SH-SY5Y (cell line): ENCODE measurements around the gene MCOLN2.

Experiments used
- GATA2 ChIP-seq: IDR thresholded peaks from 2 replicates; pipeline ENCODE4 v1.6.1; 2011; ENCODE audit warnings: mild to moderate bottlenecking, low read depth, low read length
- GATA3 ChIP-seq: IDR thresholded peaks from 2 replicates; pipeline ENCODE4 v1.6.1; 2011; ENCODE audit warnings: low read depth, mild to moderate bottlenecking, low read length, moderate library complexity

MCOLN2 gene

GRCh38 chr1:84968101-84968500, 28.8 kb downstream of the MCOLN2 start:
- no peak for TF ChIP-seq GATA2
- TF ChIP-seq GATA3: no peak

GRCh38 chr1:84967666-84968065, 29.2 kb downstream of the MCOLN2 start:
- TF ChIP-seq GATA2: no peak
- TF ChIP-seq GATA3: no peak

GRCh38 chr1:84963021-84963420, 33.9 kb downstream of the MCOLN2 start:
- no peak for TF ChIP-seq GATA3
- no peak for TF ChIP-seq GATA2

- no peak for TF ChIP-seq GATA3
- no peak for TF ChIP-seq GATA2
Observed at GRCh38 chr1:84961316-84961715, 35.6 kb downstream of the MCOLN2 start.

- TF ChIP-seq GATA3: no peak
- TF ChIP-seq GATA2: no peak
Observed at GRCh38 chr1:84960371-84960770, 36.5 kb downstream of the MCOLN2 start.

- TF ChIP-seq GATA3 (no peak), GATA2 (no peak)
Observed at GRCh38 chr1:84959294-84959693, 37.6 kb downstream of the MCOLN2 start.

GRCh38 chr1:84957966-84958365, 38.9 kb downstream of the MCOLN2 start:
- TF ChIP-seq GATA3 (no peak), GATA2 (no peak)

GRCh38 chr1:84956655-84957054, 40.3 kb downstream of the MCOLN2 start:
- no peak for TF ChIP-seq GATA3
- TF ChIP-seq GATA2: no peak

GRCh38 chr1:84956097-84956496, 40.8 kb downstream of the MCOLN2 start:
- TF ChIP-seq GATA3 (no peak), GATA2 (no peak)

- no peak for TF ChIP-seq GATA3
- no peak for TF ChIP-seq GATA2
Observed at GRCh38 chr1:84949664-84950063, 47.2 kb downstream of the MCOLN2 start.

- TF ChIP-seq GATA3 (no peak), GATA2 (no peak)
Observed at GRCh38 chr1:84947536-84948410, 49.1 kb downstream of the MCOLN2 start.

- TF ChIP-seq GATA2: no peak
- TF ChIP-seq GATA3: no peak
Observed at GRCh38 chr1:84946631-84947030, 50.3 kb downstream of the MCOLN2 start.

GRCh38 chr1:84944767-84945486, 52.0 kb downstream of the MCOLN2 start:
- TF ChIP-seq GATA2 (no peak), GATA3 (no peak)

GRCh38 chr1:84941843-84942242, 55.1 kb downstream of the MCOLN2 start:
- TF ChIP-seq GATA2 (no peak), GATA3 (no peak)

GRCh38 chr1:84940481-84940880, 56.4 kb downstream of the MCOLN2 start:
- TF ChIP-seq GATA3: no peak
- no peak for TF ChIP-seq GATA2

GRCh38 chr1:84939761-84940160, 57.2 kb downstream of the MCOLN2 start:
- TF ChIP-seq GATA2: no peak
- no peak for TF ChIP-seq GATA3

GRCh38 chr1:84939151-84939550, 57.8 kb downstream of the MCOLN2 start:
- TF ChIP-seq GATA3: no peak
- no peak for TF ChIP-seq GATA2
